ENCODE results near the gene MDFIC.

The MDFIC gene

GRCh38 chr7:114924038-114924712 is 2.3 kb downstream of the MDFIC start:
- Histone ChIP-seq H3K4me1 (peaks cover 8% of the 10 kb centered on the region; the same call in 1 of the 2 replicates), H3K27me3 (no peaks in the 10 kb centered on the region), H3K36me3 (no peaks in the 10 kb centered on the region), H3K4me3 (no peak overlapping the region), H3K27ac (no peak overlapping the region), H3K4me2 (no peak overlapping the region), H3K9me3 (peaks cover 16% of the 10 kb centered on the region), H4K20me1 (no peaks in the 10 kb centered on the region), H3K9ac (no peak overlapping the region)
- TF ChIP-seq Cebpa-rat (IDR thresholded peaks at IDR 0.05), result no peak

- no peaks in the 10 kb centered on the region for H3K27me3 ChIP-seq
Measured at GRCh38 chr7:114925434-114925833, 3.5 kb downstream of the MDFIC start.

GRCh38 chr7:114928060-114928459 is 6.2 kb downstream of the MDFIC start:
- TF ChIP-seq Cebpa-rat (IDR thresholded peaks at IDR 0.05), result no peak
- H3K4me1 ChIP-seq, result peaks cover 8% of the 10 kb centered on the region; the same call in 1 of the 2 replicates
- H3K9me3 ChIP-seq, result peaks cover 3% of the 10 kb centered on the region
- no peaks in the 10 kb centered on the region for H3K36me3 ChIP-seq
- no peak overlapping the region; the same call in 1 of the 2 replicates for H3K4me2 ChIP-seq
- no peak overlapping the region for H3K9ac ChIP-seq
- H3K4me3 ChIP-seq, result no peak overlapping the region
- H3K27ac ChIP-seq, result no peak overlapping the region
- H3K27me3 ChIP-seq, result no peaks in the 10 kb centered on the region
- H4K20me1 ChIP-seq, result no peaks in the 10 kb centered on the region

More at GRCh38 chr7:114925434-114925833, 3.5 kb downstream of the MDFIC start:
- H3K9me3 ChIP-seq, result peaks cover 16% of the 10 kb centered on the region
- H4K20me1 ChIP-seq, result no peaks in the 10 kb centered on the region
- H3K4me2 ChIP-seq, result no peak overlapping the region
- TF ChIP-seq Cebpa-rat (IDR thresholded peaks at IDR 0.05), result no peak
- H3K4me1 ChIP-seq, result peaks cover 8% of the 10 kb centered on the region; the same call in 1 of the 2 replicates
- H3K36me3 ChIP-seq, result no peaks in the 10 kb centered on the region
- no peak overlapping the region for H3K9ac ChIP-seq
- H3K4me3 ChIP-seq, result no peak overlapping the region
- H3K27ac ChIP-seq, result no peak overlapping the region

- peaks cover 8% of the 10 kb centered on the region; the same call in 1 of the 2 replicates for H3K4me1 ChIP-seq
- H3K27me3 ChIP-seq, result no peaks in the 10 kb centered on the region
- no peak overlapping the region for H3K4me2 ChIP-seq
- H4K20me1 ChIP-seq, result no peaks in the 10 kb centered on the region
- no peaks in the 10 kb centered on the region for H3K9me3 ChIP-seq
- no peak for TF ChIP-seq Cebpa-rat (IDR thresholded peaks at IDR 0.05)
- H3K9ac ChIP-seq, result no peak overlapping the region
- H3K27ac ChIP-seq, result no peak overlapping the region
- H3K36me3 ChIP-seq, result no peaks in the 10 kb centered on the region
- H3K4me3 ChIP-seq, result no peak overlapping the region
Measured at GRCh38 chr7:114929570-114929969, 7.7 kb downstream of the MDFIC start.

GRCh38 chr7:114930107-114930661 is 8.3 kb downstream of the MDFIC start:
- H4K20me1 ChIP-seq, result no peaks in the 10 kb centered on the region
- H3K36me3 ChIP-seq, result no peaks in the 10 kb centered on the region
- H3K4me1 ChIP-seq, result peaks cover 8% of the 10 kb centered on the region; the same call in 1 of the 2 replicates
- no peak overlapping the region for H3K9ac ChIP-seq
- no peak overlapping the region for H3K4me2 ChIP-seq
- TF ChIP-seq Cebpa-rat (IDR thresholded peaks at IDR 0.05), result no peak
- no peak overlapping the region for H3K27ac ChIP-seq
- H3K27me3 ChIP-seq, result no peaks in the 10 kb centered on the region
- no peaks in the 10 kb centered on the region for H3K9me3 ChIP-seq
- no peak overlapping the region for H3K4me3 ChIP-seq

GRCh38 chr7:114930829-114931655 is 9.1 kb downstream of the MDFIC start:
- peaks cover 8% of the 10 kb centered on the region; the same call in 1 of the 2 replicates for H3K4me1 ChIP-seq
- H3K4me2 ChIP-seq, result no peak overlapping the region
- no peaks in the 10 kb centered on the region for H3K9me3 ChIP-seq
- H3K4me3 ChIP-seq, result no peak overlapping the region
- no peaks in the 10 kb centered on the region for H4K20me1 ChIP-seq
- no peak overlapping the region for H3K27ac ChIP-seq
- H3K9ac ChIP-seq, result no peak overlapping the region
- no peak for TF ChIP-seq Cebpa-rat (IDR thresholded peaks at IDR 0.05)
- no peaks in the 10 kb centered on the region for H3K27me3 ChIP-seq
- H3K36me3 ChIP-seq, result no peaks in the 10 kb centered on the region

- Histone ChIP-seq H3K4me1 (peaks cover 8% of the 10 kb centered on the region; the same call in 1 of the 2 replicates), H3K9ac (no peak overlapping the region), H3K4me2 (no peak overlapping the region), H3K36me3 (no peaks in the 10 kb centered on the region), H3K27me3 (no peaks in the 10 kb centered on the region), H3K4me3 (no peak overlapping the region), H3K9me3 (no peaks in the 10 kb centered on the region), H4K20me1 (no peaks in the 10 kb centered on the region), H3K27ac (no peak overlapping the region)
- no peak for TF ChIP-seq Cebpa-rat (IDR thresholded peaks at IDR 0.05)
Measured at GRCh38 chr7:114931656-114932011, 9.7 kb downstream of the MDFIC start.

- H3K4me3 ChIP-seq, result no peak overlapping the region
- H4K20me1 ChIP-seq, result no peaks in the 10 kb centered on the region
- peaks cover 7% of the 10 kb centered on the region; the same call in 1 of the 2 replicates for H3K4me1 ChIP-seq
- H3K36me3 ChIP-seq, result no peaks in the 10 kb centered on the region
- TF ChIP-seq Cebpa-rat (IDR thresholded peaks at IDR 0.05), result no peak
- H3K9me3 ChIP-seq, result no peaks in the 10 kb centered on the region
- no peak overlapping the region for H3K4me2 ChIP-seq
- H3K27me3 ChIP-seq, result no peaks in the 10 kb centered on the region
- H3K27ac ChIP-seq, result no peak overlapping the region
- H3K9ac ChIP-seq, result no peak overlapping the region
Measured at GRCh38 chr7:114932991-114933390, 11.1 kb downstream of the MDFIC start.

GRCh38 chr7:114933658-114934057 is 11.8 kb downstream of the MDFIC start:
- Histone ChIP-seq H3K4me2 (no peak overlapping the region), H4K20me1 (no peaks in the 10 kb centered on the region), H3K9ac (no peak overlapping the region)

GRCh38 chr7:114934086-114934485 is 12.2 kb downstream of the MDFIC start:
- H3K4me3 ChIP-seq, result no peak overlapping the region
- H3K36me3 ChIP-seq, result no peaks in the 10 kb centered on the region
- H3K9me3 ChIP-seq, result no peaks in the 10 kb centered on the region
- no peak overlapping the region for H3K9ac ChIP-seq
- no peaks in the 10 kb centered on the region for H4K20me1 ChIP-seq
- no peaks in the 10 kb centered on the region for H3K4me1 ChIP-seq
- H3K27ac ChIP-seq, result no peak overlapping the region
- TF ChIP-seq Cebpa-rat (IDR thresholded peaks at IDR 0.05), result no peak
- no peaks in the 10 kb centered on the region for H3K27me3 ChIP-seq
- H3K4me2 ChIP-seq, result no peak overlapping the region

More at GRCh38 chr7:114933658-114934057, 11.8 kb downstream of the MDFIC start:
- Histone ChIP-seq H3K9me3 (no peaks in the 10 kb centered on the region), H3K36me3 (no peaks in the 10 kb centered on the region), H3K4me1 (no peaks in the 10 kb centered on the region), H3K4me3 (no peak overlapping the region), H3K27me3 (no peaks in the 10 kb centered on the region), H3K27ac (no peak overlapping the region)
- no peak for TF ChIP-seq Cebpa-rat (IDR thresholded peaks at IDR 0.05)
